AG10803 (cell line): ENCODE results near the gene RGS7.
"Not testable (repeated sequence)": the region's sequence is repeated elsewhere in the genome, so short reads cannot be mapped to it uniquely, and the experiment has no call there.

Experiments used
- DNase-seq: peaks from one replicate; pipeline ENCODE4 v3.0.0; 2010; ENCODE audit warnings: low read depth
- H3K4me3 ChIP-seq: 2 replicates; pipeline ENCODE4 v1.5.1; 2011; ENCODE audit warnings: mild to moderate bottlenecking, low read length, control low read depth
- TF ChIP-seq, protein P1 (sequence below): conservative IDR thresholded peaks from 2 replicates; pipeline ENCODE4 v1.5.1; 2011; ENCODE audit warnings: mild to moderate bottlenecking, low read length, control low read depth, inconsistent platforms

The RGS7 gene

DNA sequence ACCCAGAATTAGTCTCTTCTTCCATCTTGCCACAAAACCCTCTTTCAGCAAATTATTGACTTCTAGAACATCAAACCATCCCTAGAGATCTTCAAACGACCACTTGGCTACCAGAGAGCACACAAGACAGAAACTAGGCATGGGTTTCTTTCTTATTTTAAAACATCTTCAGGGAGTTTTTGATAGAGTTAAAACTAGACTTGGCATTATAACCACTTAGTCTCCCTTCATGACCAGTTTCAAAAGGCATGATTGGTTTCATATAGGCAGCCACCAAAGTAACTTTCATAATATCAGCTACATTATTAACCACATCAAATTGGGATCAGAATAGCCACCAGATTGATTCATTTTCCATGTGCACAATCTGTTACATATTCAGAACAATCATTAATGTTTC is 376.7 kb downstream of the RGS7 start:
- no peak overlapping the region for H3K4me3 ChIP-seq
- TF ChIP-seq, protein P1, sequence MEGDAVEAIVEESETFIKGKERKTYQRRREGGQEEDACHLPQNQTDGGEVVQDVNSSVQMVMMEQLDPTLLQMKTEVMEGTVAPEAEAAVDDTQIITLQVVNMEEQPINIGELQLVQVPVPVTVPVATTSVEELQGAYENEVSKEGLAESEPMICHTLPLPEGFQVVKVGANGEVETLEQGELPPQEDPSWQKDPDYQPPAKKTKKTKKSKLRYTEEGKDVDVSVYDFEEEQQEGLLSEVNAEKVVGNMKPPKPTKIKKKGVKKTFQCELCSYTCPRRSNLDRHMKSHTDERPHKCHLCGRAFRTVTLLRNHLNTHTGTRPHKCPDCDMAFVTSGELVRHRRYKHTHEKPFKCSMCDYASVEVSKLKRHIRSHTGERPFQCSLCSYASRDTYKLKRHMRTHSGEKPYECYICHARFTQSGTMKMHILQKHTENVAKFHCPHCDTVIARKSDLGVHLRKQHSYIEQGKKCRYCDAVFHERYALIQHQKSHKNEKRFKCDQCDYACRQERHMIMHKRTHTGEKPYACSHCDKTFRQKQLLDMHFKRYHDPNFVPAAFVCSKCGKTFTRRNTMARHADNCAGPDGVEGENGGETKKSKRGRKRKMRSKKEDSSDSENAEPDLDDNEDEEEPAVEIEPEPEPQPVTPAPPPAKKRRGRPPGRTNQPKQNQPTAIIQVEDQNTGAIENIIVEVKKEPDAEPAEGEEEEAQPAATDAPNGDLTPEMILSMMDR = no peak
- no peak for DNase-seq

GRCh38 chr1:240976685-240977084 is 380.3 kb downstream of the RGS7 start:
- DNase-seq = no peak
- no peak overlapping the region for H3K4me3 ChIP-seq
- TF ChIP-seq, protein P1 = no peak

DNA sequence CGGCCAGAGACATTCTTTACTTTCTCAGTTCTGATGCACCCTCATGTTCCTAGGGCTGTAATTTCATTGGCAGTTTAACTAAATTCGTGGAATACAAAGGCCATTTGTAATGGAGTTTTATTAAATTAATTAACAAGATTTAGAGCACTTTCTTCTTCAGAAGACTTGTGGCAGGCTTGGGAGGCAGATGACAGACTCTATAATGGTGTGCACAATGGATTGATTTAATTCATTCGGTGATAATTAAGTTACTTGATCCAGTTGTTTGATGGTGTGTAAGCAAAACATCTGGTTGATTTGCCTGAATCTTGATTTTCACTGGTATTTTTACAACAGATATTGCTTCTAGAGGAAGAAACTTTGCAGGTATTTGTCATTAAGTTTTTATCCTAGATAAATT is 383.1 kb downstream of the RGS7 start:
- H3K4me3 ChIP-seq = no peak overlapping the region
- TF ChIP-seq, protein P1 = no peak
- DNase-seq = no peak

DNA sequence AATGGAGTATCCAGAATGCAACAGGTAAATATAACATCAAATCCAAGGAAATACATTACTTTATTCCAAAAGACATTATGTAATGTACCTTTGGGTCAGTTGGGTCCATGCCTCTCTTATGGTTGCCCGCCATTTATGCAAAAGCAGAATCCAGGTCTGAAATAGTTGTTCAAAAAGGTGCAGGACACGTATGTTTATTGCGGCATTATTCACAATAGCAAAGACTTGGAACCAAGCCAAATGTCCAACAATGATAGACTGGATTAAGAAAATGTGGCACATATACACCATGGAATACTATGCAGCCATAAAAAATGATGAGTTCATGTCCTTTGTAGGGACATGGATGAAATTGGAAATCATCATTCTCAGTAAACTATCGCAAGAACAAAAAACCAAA is 384.9 kb downstream of the RGS7 start:
- H3K4me3 ChIP-seq, DNase-seq: not testable (repeated sequence)

DNA sequence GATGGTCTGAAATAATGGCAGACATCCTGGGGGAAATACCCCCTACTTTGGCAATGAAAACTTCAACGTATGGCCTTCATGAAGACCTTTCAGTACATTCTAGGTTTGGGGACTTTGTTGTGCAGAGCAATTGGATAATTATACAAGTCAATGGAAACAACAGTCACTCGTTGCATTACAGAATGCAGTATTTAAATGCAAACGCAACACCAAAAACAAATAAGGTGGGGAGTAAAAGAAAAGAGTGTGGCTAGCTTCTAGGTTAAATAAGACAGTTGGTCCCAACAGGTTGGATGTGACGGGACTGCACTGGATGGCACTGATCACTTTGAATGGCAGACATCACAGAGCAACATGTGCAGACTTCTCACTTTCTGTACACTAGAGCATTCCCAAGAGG is 386.8 kb downstream of the RGS7 start:
- no peak overlapping the region for H3K4me3 ChIP-seq
- DNase-seq = no peak
- TF ChIP-seq, protein P1 = no peak

DNA sequence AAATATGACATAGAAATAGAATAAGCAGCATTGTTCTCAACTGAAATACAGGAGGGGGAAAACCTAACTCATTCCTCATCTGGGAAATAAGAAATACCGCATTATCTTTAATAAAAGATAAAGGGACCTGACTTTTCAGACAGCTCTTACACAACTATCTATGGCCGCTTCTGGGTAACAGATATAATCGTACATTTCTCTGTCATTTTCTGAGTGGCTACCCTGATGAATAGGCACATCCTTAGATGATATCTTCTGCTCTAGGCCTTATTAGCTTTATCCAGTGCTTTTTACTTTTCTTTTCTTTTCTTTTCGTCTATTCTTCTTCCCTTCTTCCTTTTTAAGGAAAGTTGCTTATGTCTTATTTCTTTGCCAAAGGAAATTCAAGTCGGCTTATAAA is 388.1 kb downstream of the RGS7 start:
- no peak for DNase-seq
- no peak overlapping the region for H3K4me3 ChIP-seq
- TF ChIP-seq, protein P1 = no peak

DNA sequence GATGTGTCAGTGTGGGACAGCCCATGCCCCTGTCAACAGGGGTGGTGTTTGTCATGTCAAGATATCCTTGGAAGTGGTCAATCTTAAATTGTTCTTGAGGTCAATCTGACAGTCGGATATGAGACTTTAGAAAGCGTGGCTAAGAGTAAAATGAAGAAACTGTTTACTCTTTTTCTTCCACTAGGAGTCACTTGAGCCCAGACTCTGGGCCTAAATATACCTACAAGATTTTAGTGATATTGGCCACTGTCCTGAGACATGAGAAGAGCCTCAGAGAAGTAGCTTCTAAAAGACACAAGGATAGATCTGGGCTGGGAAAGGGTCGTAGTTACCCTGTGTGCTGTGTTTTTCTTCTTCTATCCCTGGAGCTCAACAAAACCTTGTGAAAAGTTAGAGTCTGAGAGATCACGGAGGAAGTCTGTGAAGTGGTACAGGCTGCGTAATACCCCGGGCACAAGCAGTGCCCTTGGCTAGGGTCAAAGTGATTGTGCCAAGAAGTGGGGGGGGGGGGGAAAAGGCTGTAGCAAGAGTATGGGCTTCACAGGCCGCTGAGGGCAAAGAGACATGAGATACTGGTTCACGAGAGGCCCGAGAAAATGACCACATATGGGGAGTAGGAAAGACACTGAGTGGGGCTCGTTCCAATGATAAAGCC is 389.8 kb downstream of the RGS7 start:
- TF ChIP-seq, protein P1 = peak; percentile 39
- DNase-seq = peak; percentile 3
- H3K4me3 ChIP-seq = no peak overlapping the region
